GM18499 (cell line): ENCODE results near the gene CIROP.
"Not testable (repeated sequence)": the region's sequence is repeated elsewhere in the genome, so short reads cannot be mapped to it uniquely, and the experiment has no call there.

Experiments
- ATAC-seq: cut with Tn5 transposase; IDR thresholded peaks from one replicate; pipeline ENCODE4 v1.9.1; 2021; ENCODE audit warnings: moderate number of reproducible peaks; ENCODE audit not compliant: insufficient read depth, unreplicated experiment

Gene CIROP

GRCh38 chr14:23115918-23116317 is 11.1 kb upstream of the CIROP start:
- ATAC-seq = no peak

DNA sequence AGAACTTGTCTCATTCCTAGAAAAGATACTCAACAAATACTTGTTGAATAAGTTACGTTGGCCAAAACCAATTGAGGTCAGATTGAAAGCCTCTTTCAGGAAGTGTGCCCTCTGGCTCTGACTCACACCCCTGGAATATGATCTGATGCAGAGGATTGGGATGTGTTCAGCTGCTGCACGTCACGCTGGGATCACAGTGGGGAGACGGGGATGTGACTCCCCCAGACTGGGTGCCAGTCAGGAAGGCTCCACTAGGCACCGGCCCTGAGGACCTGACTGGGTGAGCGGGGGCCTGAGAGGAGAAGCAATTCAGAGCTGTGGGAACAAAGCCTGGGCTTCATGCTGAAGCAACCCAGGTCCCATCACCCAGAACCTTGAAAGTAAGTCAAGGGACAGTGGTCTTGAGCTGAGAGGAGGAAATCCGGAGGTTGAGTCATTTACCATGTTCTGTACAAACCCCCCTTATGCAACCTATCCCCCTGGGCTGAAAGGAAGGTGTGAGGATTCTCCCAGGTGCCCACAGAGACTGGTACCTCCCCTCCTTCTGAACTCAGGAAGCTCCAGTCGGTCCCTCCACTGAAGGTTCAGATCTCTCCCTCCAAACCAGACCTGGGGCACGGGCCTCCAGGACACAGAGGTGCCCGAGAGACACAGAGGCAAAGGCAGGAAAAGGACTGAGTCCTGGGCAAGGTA is 10.4 kb upstream of the CIROP start:
- no peak for ATAC-seq

DNA sequence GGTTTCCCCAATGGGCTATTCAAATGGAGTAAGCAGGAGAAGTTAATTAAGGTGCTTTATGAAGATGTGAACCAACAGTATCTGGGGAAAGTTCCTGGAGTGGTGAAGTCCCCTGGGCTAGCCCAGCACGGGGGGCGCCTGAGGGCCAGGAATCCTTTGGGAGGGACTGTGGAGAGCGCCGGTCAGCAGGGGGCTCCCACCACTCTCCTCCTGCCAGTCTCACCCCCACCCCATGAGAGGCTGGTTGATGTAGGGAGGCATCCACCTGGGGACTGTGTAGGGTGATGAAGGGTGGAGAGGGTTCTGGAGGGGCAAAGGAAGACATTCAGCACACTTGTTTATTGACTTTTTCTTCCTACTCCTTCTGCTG is 9.9 kb upstream of the CIROP start:
- ATAC-seq = no peak

DNA sequence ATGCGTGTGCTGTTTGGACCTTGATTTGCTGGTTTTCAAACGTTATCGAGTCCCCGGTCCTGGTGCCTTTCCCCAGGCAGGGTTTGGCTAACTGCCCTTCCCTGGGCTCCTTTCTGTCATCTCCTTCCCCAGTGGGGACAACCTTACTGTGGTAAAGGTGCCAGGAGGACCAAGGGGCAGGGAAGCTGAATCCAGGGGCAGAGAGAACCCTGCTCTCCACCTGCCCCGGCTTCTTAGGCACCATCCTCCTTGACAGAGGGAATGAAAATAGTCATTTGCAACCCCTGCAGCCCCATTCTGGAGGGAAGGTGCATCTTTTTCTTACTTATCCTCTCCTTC is 9.3 kb upstream of the CIROP start:
- ATAC-seq = no peak

DNA sequence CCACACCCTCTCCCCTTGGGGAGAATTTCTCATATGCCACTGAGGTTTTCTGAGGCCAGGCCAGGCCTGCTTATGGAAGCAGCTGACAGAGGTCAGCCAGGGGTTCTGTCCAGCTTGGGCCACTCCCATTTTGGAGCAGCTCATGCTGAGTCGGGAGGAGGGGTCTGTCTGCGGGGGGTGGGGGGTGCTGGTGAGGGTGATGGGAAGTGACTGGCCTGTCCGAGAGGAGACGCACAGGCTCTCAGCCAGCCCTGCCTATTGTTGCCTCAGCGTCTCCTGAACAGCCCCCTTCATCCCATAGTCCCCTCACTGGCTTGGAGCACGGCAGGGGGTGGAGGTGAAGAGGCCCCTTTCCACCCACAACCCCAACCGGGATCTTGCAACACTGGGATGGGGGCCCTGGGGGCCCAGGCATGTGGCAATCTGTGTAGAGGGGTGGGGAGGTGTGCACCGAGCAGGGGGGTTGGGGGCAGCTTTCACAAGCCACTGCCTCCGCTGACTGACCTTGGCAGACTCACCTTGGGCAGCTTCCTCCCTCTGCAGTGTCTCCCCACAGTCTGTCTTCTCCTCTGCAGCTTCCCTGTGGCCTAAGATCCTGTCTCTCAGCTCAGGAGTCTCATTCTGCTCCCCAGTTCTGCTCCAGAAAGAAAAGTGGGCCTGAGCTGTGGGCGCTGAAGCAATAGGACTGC is 8.8 kb upstream of the CIROP start:
- ATAC-seq = no peak

GRCh38 chr14:23112359-23113178 is 7.8 kb upstream of the CIROP start:
- no peak for ATAC-seq

GRCh38 chr14:23110579-23111365 is 6.0 kb upstream of the CIROP start:
- no peak for ATAC-seq

- no peak for ATAC-seq
Measured at GRCh38 chr14:23109769-23110168, 5.0 kb upstream of the CIROP start.

GRCh38 chr14:23108169-23108568 is 3.4 kb upstream of the CIROP start:
- ATAC-seq = not testable (repeated sequence)

- ATAC-seq = not testable (repeated sequence)
Measured at GRCh38 chr14:23107620-23108019, 2.8 kb upstream of the CIROP start.

DNA sequence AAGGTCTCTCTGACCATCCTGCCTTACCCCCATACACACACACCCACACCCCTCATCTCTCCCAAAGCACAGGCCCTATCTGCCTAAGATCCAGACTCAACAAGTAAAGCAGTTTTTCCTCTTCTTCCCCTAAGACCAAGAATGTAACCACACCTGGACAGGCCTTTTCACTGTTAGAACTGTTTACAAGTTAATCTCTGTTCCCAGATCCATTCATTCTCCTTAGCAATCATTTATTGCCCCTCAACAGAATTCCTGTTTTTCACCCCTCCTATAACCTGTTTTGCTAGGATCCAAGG is 1.9 kb upstream of the CIROP start:
- no peak for ATAC-seq

- no peak for ATAC-seq
Measured at GRCh38 chr14:23105348-23105824, 597 bp upstream of the CIROP start.

GRCh38 chr14:23104070-23104590 is 659 bp downstream of the CIROP start:
- ATAC-seq = no peak

DNA sequence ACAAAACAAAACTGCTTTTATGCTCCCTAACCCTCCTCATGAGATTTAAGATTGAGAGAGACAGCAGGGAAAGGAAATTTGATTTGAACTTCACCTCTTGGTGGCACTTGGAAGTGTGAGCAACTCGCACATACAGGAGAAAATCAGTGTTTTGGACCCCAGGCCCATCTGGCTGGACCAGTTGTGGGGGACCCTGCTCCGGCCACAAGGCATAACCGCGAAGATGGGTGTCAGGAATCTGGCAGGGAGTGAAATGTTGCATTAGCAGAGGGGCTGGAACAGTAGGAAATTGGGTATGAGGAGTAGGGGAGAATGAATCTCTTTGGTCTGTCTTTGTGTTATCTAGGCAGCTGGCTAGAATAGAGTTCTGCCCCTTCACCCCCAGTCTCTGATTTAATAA is 1.2 kb downstream of the CIROP start:
- ATAC-seq = no peak

- no peak for ATAC-seq
Measured at GRCh38 chr14:23102801-23103200, 2.0 kb downstream of the CIROP start.

DNA sequence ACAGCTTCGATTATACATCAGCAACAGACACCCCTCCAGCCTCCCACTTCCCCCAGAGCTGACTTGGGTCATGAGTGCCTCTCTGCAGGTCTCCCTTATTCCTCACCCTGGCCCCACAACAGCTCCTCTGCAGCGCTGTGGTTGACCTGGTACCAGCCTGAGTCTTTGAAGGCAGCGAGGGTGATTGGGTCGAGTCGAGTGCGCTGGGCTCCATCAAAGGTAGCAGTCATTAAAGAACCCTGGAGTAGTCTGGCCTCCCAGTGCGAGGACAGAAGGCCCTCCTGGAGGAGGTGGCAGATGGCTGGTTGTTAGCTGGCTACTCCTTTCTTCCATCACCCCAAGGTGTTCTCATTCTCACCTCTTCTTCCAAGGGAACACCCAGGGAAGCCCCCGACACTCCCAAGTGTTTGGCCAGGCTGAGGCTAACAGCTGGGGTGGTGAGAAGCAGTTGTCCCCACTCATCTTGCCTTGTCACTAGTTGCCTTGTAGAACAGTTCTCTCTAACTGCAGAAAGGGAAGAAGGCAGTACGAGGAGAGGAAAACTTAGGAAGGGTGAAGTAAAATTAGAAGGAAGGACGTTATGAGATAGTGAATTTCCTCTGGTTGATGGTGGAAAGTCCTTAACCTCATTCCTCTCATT is 2.7 kb downstream of the CIROP start:
- no peak for ATAC-seq

DNA sequence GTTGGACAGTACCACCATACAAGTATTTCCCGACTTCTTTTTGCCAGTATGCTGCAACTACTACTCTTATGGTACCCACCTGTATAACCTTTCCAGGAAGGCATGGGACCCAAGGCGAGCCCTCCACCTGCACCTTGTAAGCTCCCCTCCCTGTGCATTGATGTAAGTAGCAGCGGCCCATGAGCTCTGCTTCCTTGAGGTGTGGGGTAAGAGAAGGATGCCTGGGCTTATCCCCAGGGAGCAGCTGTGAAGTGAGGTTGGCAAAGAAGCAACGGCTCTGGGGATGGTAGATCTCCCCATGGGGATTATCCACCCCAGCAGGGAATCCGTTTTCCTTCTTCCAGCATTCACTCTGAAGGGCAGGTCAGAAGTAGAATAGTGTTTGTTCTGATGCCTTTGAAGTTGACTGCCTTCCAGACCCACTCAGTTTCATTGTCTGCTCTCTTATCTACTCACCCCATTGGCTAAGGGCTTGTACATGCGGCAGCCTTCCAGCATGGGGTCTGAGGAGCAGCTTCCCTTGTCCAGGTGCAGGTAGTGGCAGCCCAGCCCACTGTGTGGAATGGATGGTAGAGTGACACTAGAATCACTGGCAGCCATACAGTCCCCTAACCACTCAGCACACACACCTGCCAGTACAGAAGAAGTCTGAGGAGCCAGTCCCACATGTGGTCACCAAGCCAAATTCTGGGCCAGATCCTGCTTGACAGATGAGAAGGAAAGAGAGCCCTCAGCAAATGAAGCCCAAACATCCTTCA is 3.4 kb downstream of the CIROP start:
- no peak for ATAC-seq

DNA sequence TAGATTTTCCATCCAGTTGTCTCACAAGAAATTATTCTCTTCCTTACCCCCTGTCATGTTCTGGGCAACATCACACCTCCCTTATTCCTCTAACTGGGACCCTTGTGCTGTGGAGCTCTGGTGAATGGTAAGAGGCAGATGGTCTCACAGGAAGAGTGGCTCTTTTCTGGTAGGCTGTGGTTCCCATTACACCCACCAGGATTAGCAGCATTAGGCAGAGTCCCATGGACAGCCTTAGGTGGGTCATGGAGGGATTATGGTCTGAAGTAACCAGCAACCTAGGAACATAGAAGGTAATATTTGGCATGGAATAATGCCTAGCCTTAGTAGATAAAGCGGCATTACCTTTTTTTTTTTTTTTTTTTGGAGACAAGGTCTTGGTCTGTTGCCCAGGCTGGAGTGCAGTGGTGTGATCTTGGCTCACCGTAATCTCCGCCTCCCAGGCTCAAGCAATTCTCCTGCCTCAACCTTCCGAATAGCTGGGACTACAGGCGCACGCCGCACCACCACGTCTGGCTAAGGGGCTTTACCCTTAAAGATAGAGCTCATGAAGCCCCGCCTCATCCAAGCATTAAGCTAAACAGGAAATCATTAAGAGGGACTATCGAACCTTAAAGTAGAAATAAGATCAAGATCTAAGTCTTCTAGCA is 5.5 kb downstream of the CIROP start:
- ATAC-seq = no peak

DNA sequence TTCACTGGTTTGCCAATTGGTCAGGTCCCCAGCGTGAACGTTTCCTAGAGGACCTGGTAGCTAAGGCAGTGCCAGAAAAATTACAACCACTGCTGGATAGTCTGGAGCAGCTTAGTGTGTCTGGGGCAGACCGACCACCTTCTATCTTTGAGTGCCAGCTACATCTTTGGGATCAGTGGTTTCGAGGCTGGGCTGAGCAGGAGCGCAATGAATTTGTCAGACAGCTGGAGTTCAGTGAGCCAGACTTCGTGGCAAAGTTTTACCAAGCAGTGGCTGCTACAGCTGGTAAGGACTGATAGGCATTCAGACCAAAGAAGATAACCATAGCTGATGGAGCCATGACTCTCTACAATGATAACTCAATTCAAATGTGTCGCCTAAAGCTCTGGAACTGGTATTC is 7.0 kb downstream of the CIROP start:
- ATAC-seq = no peak
